GM12872 (cell line): ENCODE results near the gene ZNF593OS.

Source experiments
- TF ChIP-seq, protein P1 (sequence below): IDR thresholded peaks from 3 replicates; pipeline ENCODE4 v1.5.1; 2011; ENCODE audit warnings: low read depth, mild to moderate bottlenecking, low read length, moderate library complexity; ENCODE audit not compliant: insufficient read depth

Gene ZNF593OS

DNA sequence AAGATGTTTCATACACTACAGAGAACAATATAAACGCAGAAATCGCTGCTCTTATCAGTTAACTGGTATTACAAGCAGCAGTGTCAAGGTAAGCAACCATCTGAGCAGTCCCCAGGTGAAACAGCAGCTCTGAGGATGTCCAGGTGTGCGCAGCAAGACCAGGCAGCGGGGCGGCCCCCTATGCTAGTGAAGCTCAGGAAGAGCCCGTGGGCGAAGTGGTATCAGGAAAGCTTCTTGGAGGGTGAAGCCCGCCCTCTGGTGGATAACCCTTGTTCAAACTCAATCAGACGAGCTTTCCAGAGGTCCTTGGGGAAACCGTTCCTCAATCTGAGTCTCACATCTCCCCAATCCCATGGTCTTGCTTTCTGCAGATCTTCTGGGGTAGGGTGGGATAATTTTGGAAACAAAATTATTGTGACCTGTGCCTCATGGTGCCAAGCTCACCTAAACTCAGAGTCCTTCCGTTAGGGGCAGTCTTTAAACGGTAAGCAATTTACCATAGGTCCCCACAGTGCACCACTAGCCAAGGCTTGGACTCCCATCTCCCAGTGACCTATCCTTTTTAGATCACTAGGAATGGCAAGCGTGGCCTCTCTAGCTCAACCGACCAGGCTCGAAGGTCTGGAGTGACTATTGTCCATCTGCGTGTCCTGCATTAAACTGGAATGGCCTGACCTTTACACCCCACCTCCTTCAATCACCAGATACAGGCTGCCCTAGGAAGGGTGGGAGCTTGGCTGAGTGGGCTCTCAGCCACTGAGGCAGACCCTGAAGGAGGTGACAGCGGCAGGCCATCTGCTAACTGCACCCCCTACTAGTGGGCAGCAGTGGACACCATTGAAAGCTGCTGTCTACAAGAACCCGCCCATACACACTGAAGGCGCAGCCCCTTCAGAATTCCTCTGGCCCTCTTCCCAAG, 26.3 kb downstream of the ZNF593OS start:
- TF ChIP-seq, protein P1, sequence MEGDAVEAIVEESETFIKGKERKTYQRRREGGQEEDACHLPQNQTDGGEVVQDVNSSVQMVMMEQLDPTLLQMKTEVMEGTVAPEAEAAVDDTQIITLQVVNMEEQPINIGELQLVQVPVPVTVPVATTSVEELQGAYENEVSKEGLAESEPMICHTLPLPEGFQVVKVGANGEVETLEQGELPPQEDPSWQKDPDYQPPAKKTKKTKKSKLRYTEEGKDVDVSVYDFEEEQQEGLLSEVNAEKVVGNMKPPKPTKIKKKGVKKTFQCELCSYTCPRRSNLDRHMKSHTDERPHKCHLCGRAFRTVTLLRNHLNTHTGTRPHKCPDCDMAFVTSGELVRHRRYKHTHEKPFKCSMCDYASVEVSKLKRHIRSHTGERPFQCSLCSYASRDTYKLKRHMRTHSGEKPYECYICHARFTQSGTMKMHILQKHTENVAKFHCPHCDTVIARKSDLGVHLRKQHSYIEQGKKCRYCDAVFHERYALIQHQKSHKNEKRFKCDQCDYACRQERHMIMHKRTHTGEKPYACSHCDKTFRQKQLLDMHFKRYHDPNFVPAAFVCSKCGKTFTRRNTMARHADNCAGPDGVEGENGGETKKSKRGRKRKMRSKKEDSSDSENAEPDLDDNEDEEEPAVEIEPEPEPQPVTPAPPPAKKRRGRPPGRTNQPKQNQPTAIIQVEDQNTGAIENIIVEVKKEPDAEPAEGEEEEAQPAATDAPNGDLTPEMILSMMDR: peak; percentile 79

DNA sequence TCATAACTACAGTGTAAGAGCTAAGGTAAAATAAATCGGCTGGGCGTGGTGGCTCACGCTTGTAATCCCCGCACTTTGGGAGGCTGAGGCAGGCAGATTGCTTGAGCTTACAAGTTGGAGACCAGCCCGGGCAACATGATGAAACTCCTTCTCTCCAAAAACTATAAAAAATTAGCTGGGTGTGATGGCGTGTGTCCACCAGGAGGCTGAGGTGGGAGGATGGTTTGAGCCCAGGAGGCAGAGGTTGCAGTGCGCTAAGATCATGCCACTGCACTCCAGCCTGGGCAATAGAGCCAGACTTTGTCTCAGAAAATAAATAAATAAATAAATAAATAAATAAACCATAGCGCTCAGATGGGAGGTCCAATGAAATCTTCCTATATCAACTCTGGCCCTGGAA, 29.5 kb downstream of the ZNF593OS start:
- TF ChIP-seq, protein P1: no peak

DNA sequence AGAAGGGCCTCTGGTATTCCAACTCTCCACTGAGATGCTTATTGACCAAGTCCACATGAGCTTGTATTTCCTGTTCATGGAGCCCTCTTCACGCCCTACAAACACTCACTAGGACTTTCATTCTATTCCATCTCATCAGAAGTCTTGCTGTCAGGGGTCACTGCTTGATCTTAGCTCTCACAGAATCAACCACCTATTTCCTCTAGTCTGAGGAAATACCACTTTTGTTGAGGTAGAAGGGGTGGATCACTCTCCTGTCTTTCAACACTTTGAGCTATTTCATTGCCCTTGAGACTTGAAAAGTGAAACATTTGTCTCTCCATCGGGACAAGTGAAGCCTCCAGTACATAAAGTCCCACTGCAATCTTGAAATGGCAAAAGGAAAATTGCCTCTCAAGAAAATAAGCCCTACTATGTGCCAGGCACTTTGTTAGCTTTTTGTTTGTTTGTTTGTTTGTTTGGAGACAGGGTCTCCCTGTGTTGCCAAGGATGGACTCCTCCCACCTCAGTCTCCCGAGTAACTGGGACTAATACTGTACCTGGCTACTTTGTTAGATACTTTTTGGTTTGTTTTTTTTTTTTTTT, 32.6 kb downstream of the ZNF593OS start:
- TF ChIP-seq, protein P1: no peak

DNA sequence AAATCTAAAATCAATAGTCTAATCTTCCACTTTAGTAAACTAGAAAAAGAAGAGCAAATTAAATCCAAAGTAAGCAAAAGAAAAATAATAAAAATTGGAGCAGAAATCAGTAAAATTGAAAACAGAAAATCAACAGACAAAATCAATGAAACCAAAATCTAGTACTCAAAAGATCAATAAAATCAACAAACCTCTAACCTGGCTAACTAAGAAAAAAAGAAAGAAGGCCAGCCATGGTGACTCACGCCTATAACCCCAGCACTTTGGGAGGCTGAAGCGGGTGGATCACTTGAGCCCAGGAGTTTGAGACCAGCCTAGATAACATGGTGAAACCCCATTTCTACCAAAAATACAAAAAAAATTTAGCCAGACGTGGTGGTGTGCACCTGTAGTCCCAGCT, 37.2 kb downstream of the ZNF593OS start:
- TF ChIP-seq, protein P1: no peak

DNA sequence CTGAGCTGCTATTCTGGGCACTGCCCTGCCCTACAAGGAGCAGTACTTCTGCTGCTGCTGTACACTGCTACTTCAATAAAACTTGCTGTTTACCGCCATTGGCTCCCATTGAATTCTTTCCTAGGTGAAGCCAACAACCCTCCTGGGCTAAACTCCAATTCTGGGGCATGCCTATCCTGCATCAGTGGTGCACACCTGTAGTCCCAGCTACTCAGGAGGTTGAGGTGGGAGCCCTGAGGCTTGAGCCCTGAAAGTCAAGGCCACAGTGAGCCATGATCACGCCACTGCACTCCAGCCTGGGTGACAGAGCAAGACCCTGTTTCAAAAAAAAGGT, 38.8 kb downstream of the ZNF593OS start:
- TF ChIP-seq, protein P1: no peak

DNA sequence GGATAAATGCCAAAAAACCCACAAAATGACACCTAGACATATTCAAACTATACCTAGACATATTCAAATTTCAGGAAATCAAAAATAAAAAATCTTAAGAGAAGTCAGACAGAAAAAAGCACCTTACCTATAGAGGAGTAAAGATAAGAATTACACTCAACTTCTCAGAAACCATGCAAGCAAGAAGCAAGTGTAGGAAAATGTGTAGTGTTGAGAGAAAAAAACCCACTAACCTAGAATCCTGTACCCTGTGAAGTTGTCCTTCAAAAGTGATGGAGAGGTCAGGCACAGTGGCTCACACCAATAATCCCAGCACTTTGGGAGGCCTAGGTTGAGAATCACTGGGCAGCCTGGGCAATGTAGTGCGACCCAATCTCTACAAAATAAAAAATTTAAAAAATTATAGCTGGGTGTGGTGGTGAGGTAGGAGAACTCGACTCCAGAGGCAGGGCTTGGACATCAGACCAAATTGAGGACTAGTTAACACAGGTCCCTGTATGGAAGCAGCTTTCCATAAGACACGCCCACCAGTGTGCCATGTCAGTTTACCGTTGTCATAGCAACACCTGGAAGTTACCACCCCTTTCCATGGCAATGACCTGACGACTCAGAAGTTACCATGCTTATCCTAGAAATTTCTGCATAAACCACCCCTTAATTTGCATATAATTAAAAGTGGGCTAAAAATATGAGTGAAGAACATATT, 39.4 kb downstream of the ZNF593OS start:
- TF ChIP-seq, protein P1: no peak

DNA sequence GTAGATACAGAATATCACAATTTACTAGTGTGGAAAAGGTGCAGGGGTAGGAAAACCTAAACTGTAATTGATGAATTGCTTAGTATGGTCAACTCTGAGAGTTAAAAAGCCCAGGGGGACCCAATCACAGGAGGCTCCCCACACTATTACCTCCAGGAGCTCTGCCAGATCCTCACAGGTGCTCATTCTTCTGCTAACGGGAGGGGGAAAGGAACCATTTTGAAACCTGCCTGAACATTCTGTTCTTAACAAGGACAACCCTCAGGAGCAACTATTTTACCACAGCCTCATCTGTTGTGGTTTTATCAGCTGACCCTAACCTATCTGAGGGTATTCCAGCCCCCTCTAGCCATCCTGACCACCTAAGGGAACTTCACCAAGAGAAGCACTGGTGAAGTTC, 40.9 kb downstream of the ZNF593OS start:
- TF ChIP-seq, protein P1: no peak
